Nephron progenitor cell (in vitro differentiated cells): Measurements from ENCODE around the gene ITGAV.
A peak's percentile ranks its signal among the peaks of the same experiment; 100 is the strongest.

Source experiments
- DNase-seq: peaks from one replicate; pipeline ENCODE4 v3.0.0; 2021
- H3K27ac Mint-ChIP-seq: 2 replicates; pipeline ENCODE4 v1.8.0; 2021; ENCODE audit warnings: mild to moderate bottlenecking, moderate library complexity, mixed read lengths
- H3K27me3 Mint-ChIP-seq: 2 replicates; pipeline ENCODE4 v1.8.0; 2021; ENCODE audit warnings: mild to moderate bottlenecking, low read depth, mixed read lengths; ENCODE audit not compliant: poor library complexity
- H3K36me3 Mint-ChIP-seq: 2 replicates; pipeline ENCODE4 v1.8.0; 2021; ENCODE audit warnings: low read depth, mixed read lengths
- H3K4me1 Mint-ChIP-seq: 2 replicates; pipeline ENCODE4 v1.8.0; 2021; ENCODE audit warnings: mixed read lengths
- H3K4me3 Mint-ChIP-seq: 2 replicates; pipeline ENCODE4 v1.8.0; 2021; ENCODE audit warnings: mild to moderate bottlenecking, moderate library complexity, mixed read lengths
- H3K9me3 Mint-ChIP-seq: 2 replicates; pipeline ENCODE4 v1.8.0; 2021; ENCODE audit warnings: mild to moderate bottlenecking, moderate library complexity, mixed read lengths
- TF ChIP-seq, protein P1 (sequence below): fragments of 200-600 bp; sonication (generic); IDR thresholded peaks from 2 replicates; pipeline ENCODE4 v1.5.0; 2021; ENCODE audit warnings: antibody characterized with exemption

ITGAV gene

DNA sequence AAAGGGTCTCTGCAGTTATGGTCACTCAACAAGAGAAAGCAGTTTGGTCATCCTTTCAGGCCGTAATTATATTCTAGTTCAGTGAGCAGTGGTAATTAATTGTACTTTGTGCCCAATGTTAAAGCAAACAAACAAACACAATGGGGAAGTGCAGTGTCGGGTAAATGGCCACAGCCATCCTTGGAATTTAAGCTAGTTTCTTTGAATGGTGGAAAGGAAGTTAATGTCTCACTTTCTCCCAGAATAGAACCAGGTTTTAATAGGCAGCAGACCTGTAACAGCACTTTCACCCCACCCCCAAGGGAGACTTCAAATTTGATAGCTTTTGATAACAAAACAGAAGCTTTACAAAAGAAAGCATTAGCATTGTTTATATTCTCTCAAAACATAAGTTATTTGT is 20.0 kb upstream of the ITGAV start:
- Mint-ChIP-seq H3K4me3 (no peak overlapping the region), H3K36me3 (no peaks in the 10 kb centered on the region), H3K27ac (peak overlapping the region; percentile 9), H3K9me3 (peaks cover 14% of the 10 kb centered on the region), H3K4me1 (peaks cover 21% of the 10 kb centered on the region), H3K27me3 (no peaks in the 10 kb centered on the region)
- DNase-seq: no peak
- TF ChIP-seq, protein P1, sequence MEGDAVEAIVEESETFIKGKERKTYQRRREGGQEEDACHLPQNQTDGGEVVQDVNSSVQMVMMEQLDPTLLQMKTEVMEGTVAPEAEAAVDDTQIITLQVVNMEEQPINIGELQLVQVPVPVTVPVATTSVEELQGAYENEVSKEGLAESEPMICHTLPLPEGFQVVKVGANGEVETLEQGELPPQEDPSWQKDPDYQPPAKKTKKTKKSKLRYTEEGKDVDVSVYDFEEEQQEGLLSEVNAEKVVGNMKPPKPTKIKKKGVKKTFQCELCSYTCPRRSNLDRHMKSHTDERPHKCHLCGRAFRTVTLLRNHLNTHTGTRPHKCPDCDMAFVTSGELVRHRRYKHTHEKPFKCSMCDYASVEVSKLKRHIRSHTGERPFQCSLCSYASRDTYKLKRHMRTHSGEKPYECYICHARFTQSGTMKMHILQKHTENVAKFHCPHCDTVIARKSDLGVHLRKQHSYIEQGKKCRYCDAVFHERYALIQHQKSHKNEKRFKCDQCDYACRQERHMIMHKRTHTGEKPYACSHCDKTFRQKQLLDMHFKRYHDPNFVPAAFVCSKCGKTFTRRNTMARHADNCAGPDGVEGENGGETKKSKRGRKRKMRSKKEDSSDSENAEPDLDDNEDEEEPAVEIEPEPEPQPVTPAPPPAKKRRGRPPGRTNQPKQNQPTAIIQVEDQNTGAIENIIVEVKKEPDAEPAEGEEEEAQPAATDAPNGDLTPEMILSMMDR: no peak

DNA sequence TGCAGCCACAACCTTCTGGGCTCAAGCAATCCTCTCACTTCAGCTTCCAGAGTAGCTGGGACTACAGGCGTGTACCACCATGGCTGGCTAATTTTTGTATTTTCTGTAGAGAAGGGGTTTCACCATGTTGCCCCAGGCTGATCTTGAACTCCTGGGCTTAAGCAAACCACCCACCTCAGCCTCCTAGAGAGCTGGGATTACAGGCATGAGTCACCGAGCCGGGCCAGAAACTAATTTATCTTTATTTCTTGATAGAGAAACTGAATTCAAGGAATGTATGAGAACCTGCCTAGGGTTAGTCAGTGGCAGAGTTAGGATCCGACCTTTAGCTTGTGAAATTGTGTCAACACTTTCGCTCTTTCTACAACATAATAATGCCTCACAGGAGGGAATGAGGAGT is 19.3 kb upstream of the ITGAV start:
- TF ChIP-seq, protein P1: no peak
- peaks cover 27% of the 10 kb centered on the region for H3K4me1 Mint-ChIP-seq
- peaks cover 14% of the 10 kb centered on the region for H3K9me3 Mint-ChIP-seq
- no peak overlapping the region for H3K4me3 Mint-ChIP-seq
- H3K27ac Mint-ChIP-seq: peak overlapping the region; percentile 15
- no peaks in the 10 kb centered on the region for H3K36me3 Mint-ChIP-seq
- no peaks in the 10 kb centered on the region for H3K27me3 Mint-ChIP-seq
- DNase-seq: no peak

DNA sequence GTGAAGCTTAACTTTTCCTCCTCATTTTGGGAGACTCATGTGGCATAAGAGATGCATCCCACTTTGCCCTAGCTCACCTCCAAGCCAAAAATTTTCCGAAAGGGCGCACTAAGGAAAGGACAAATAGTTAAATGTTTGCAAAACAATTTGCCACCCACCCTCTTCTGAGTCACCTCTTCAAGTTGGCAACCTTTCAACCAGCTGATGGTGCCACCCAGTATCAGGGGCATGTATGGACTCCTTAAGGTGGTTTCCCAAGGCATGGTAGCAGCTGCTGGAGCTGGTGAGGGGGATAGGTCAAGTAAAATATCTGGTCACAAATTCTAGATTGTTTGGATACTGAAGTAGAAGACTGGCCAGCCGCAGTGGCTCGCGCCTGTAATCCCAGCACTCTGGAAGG is 17.2 kb upstream of the ITGAV start:
- H3K4me1 Mint-ChIP-seq: peaks cover 29% of the 10 kb centered on the region
- no peak for DNase-seq
- TF ChIP-seq, protein P1: no peak
- no peaks in the 10 kb centered on the region for H3K27me3 Mint-ChIP-seq
- no peaks in the 10 kb centered on the region for H3K36me3 Mint-ChIP-seq
- H3K4me3 Mint-ChIP-seq: no peak overlapping the region
- H3K9me3 Mint-ChIP-seq: peaks cover 10% of the 10 kb centered on the region
- no peak overlapping the region for H3K27ac Mint-ChIP-seq

DNA sequence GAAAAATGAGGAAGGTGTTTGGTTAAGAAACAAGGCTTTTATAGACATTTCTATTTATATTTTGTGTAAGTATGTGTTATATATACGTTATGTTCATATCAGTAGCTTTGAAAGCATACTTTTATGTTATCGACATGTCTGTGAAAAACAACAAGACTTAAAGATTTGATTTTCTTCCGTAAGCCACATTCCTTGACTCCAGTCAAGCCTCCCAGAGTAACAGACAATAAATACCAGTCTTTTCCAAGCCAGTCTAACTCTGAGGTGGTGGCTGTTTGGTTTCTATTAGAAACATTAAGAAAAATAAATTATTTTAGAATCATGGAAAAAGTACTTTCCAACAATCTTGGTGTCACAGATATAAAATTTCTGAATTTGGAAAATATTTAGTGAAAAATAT is 16.3 kb upstream of the ITGAV start:
- peaks cover 29% of the 10 kb centered on the region for H3K4me1 Mint-ChIP-seq
- H3K4me3 Mint-ChIP-seq: no peak overlapping the region
- H3K36me3 Mint-ChIP-seq: no peaks in the 10 kb centered on the region
- DNase-seq: no peak
- H3K27me3 Mint-ChIP-seq: no peaks in the 10 kb centered on the region
- peak overlapping the region; percentile 64 for H3K27ac Mint-ChIP-seq
- TF ChIP-seq, protein P1: no peak
- H3K9me3 Mint-ChIP-seq: peaks cover 6% of the 10 kb centered on the region

DNA sequence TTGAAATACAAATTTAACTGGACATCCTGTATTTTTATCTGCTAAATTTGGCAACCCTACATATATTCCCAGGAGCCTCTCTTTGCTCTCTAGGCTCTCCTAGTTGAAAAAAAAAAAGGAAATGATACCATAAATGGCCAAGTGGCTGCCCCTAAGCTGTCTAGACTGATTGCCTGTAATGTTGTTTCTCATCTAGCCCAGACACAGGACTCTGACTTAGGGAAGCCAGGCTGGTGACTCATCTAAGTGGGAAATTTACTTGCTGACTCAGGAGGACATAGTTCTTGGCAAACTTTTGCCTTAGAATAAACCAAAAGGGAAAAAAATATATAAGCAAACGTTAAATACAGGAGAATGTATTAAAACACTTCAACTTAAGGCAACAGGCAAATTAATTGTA is 14.6 kb upstream of the ITGAV start:
- H3K4me3 Mint-ChIP-seq: no peak overlapping the region
- no peaks in the 10 kb centered on the region for H3K27me3 Mint-ChIP-seq
- TF ChIP-seq, protein P1: no peak
- H3K9me3 Mint-ChIP-seq: no peaks in the 10 kb centered on the region
- DNase-seq: no peak
- peak overlapping the region; percentile 86 for H3K27ac Mint-ChIP-seq
- no peaks in the 10 kb centered on the region for H3K36me3 Mint-ChIP-seq
- peaks cover 22% of the 10 kb centered on the region for H3K4me1 Mint-ChIP-seq

DNA sequence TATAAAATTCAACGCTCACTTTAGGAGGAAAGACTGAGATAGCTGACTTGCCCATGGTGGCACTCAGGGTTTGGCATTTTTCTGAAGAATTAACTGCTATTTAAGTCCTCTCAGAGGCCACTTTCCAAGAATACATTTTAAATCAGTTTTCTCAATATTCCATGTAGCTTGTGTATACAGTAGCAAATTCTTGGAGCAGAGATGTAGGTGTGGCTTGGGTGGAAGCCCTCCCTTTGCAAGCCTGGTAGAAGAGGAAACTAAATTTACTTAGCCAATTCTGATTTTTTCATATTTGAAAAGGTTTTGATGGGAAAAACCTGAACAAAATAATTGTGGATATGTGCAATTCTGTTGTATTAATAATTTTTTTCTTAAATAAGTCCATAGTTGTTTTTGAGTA is 14.0 kb upstream of the ITGAV start:
- H3K4me1 Mint-ChIP-seq: peaks cover 16% of the 10 kb centered on the region

More for the DNA sequence above, 14.0 kb upstream of the ITGAV start:
- TF ChIP-seq, protein P1: no peak
- no peak for DNase-seq
- Mint-ChIP-seq H3K36me3 (no peaks in the 10 kb centered on the region), H3K27ac (no peak overlapping the region), H3K4me3 (no peak overlapping the region), H3K27me3 (no peaks in the 10 kb centered on the region), H3K9me3 (no peaks in the 10 kb centered on the region)
